BLaER1 (cell line): ENCODE data around the gene RNF157.

ENCODE experiments used
- H3K27ac ChIP-seq: shearing (Covaris generic); formaldehyde crosslinking; 2 replicates; pipeline ENCODE4 v1.8.1; 2022
- H3K27me3 ChIP-seq: shearing (Covaris generic); formaldehyde crosslinking; 2 replicates; pipeline ENCODE4 v1.8.1; 2022
- H3K36me3 ChIP-seq: shearing (Covaris generic); formaldehyde crosslinking; 2 replicates; pipeline ENCODE4 v1.8.1; 2022
- H3K4me1 ChIP-seq: shearing (Covaris generic); formaldehyde crosslinking; 2 replicates; pipeline ENCODE4 v1.8.1; 2022
- H3K4me2 ChIP-seq: shearing (Covaris generic); formaldehyde crosslinking; 2 replicates; pipeline ENCODE4 v1.8.1; 2022
- H3K4me3 ChIP-seq: shearing (Covaris generic); formaldehyde crosslinking; 2 replicates; pipeline ENCODE4 v1.8.1; 2022
- H3K9ac ChIP-seq: shearing (Covaris generic); formaldehyde crosslinking; 2 replicates; pipeline ENCODE4 v1.8.1; 2022
- H3K9me3 ChIP-seq: shearing (Covaris generic); formaldehyde crosslinking; 2 replicates; pipeline ENCODE4 v1.8.1; 2022
- H4K20me1 ChIP-seq: shearing (Covaris generic); formaldehyde crosslinking; 2 replicates; pipeline ENCODE4 v1.8.1; 2022
- Cebpa-rat ChIP-seq: shearing (Covaris generic); IDR thresholded peaks from 2 replicates; pipeline ENCODE4 v1.8.1; 2022

The RNF157 gene

DNA sequence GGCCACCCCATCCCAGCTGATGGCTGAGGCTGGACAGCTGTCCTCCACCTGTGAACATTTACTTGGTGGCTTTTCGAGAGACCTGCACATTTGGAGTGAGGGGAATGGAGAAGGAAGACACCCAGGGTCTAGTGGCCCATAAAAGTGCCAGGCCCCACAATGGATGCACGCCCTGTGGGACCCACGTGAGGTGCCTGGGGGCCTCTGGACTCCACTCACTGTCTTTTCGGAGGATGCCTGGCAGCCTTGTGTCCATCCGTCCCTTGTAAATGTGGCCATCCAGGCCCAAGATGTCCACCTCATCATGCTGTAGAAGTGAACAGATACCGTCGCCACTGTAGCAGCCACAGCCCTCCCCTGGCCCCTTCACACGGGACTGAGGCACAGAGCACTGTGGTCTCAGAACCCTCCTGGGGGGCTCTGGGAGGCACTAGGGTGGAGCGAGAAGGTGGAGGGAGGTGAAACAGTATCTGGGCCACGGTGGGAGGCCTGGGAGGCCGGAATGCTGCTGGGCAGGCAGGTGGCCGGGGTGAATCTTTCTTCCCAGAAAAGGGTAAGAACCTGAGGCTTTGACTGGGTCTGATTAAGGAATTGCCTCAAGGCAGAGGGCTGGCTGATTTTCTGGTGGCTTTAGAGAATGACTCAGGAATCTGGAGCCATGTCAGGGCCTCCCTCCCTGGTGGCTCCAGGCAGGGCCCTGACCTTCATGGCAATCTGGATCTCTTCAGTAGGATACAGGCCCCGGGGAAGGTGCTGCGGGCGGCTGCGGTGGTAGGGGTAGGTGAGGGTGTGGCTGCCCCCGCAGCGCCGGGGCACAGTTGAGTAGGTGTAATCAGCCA lies 36.4 kb upstream of the RNF157 start:
- TF ChIP-seq Cebpa-rat, result no peak
- no peak overlapping the region for H3K9ac ChIP-seq
- H3K27ac ChIP-seq, result peak overlapping the region; percentile 35; the same call in 1 of the 2 replicates

DNA sequence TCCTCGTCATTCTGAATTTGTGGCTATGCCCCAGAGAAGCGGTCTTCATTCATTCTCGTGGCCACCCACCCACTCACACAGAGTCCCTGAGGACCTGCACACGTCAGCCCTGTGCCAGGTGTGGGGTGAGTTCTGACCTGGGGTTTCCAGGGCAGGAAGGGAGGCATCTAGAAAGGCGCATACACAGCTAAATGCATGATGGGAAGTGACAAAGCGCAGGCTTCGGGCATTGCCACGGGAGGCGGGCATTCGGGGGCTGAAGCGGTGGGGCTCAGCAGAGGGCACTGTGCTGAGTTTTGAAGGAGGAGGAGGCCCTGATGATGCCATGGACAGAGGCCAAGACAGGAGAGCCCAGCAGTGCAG lies 35.8 kb upstream of the RNF157 start:
- TF ChIP-seq Cebpa-rat, result no peak
- H3K27me3 ChIP-seq, result no peaks in the 10 kb centered on the region
- no peak overlapping the region for H3K27ac ChIP-seq
- no peaks in the 10 kb centered on the region for H3K9me3 ChIP-seq
- H3K36me3 ChIP-seq, result peaks cover 4% of the 10 kb centered on the region; the same call in 1 of the 2 replicates
- H3K4me3 ChIP-seq, result no peak overlapping the region
- peak overlapping the region; percentile 6; the same call in 1 of the 2 replicates for H3K4me2 ChIP-seq
- peaks cover 56% of the 10 kb centered on the region for H3K4me1 ChIP-seq
- no peak overlapping the region for H3K9ac ChIP-seq
- H4K20me1 ChIP-seq, result peaks cover 20% of the 10 kb centered on the region

More for the DNA sequence above, 36.4 kb upstream of the RNF157 start:
- peaks cover 14% of the 10 kb centered on the region for H4K20me1 ChIP-seq
- H3K36me3 ChIP-seq, result no peaks in the 10 kb centered on the region; the same call in 1 of the 2 replicates
- H3K4me2 ChIP-seq, result 0 out of 2 replicates have a peak overlapping the region, but pooled peaks have one; percentile 6
- H3K4me1 ChIP-seq, result peaks cover 50% of the 10 kb centered on the region
- no peaks in the 10 kb centered on the region for H3K9me3 ChIP-seq
- no peaks in the 10 kb centered on the region for H3K27me3 ChIP-seq
- H3K4me3 ChIP-seq, result no peak overlapping the region

DNA sequence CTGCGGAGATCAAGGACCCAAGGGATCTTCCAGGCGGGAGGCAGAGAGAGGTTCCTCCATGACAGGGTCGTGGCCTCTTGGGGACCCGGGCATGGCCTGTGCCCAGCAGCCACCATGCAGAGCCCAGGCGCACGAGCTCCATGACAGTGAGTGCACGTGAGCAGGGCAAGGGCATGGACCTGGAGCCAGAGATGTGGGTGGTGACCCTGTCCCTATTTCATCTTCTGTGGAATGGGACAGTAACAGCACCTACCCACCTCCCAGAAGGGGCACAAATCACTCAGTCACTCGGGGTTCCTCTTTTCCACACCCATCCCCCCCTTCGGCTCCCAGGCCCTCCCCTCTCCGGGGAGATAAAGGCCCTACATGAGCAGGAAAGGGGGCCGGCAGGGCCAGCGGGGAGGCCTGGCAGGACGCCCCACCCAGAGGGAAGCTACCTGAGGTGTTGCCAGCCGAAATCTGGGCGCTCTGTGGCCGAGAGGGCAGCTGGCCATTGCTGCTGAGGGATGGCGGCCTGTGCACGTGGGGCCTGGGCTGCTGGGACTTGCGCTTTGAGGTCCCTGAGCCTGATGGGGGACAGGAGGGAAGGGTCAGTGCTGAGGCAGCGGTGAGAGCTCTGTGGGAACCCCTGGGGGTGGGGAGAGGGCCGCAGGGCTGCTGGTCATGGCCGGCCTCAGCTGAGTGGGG lies 35.2 kb upstream of the RNF157 start:
- Histone ChIP-seq H3K9ac (no peak overlapping the region), H3K4me2 (peak overlapping the region; percentile 6; the same call in 1 of the 2 replicates), H4K20me1 (peaks cover 26% of the 10 kb centered on the region), H3K9me3 (no peaks in the 10 kb centered on the region), H3K36me3 (peaks cover 10% of the 10 kb centered on the region; the same call in 1 of the 2 replicates), H3K4me1 (peaks cover 62% of the 10 kb centered on the region), H3K4me3 (no peak overlapping the region), H3K27me3 (no peaks in the 10 kb centered on the region), H3K27ac (no peak overlapping the region)
- no peak for TF ChIP-seq Cebpa-rat

DNA sequence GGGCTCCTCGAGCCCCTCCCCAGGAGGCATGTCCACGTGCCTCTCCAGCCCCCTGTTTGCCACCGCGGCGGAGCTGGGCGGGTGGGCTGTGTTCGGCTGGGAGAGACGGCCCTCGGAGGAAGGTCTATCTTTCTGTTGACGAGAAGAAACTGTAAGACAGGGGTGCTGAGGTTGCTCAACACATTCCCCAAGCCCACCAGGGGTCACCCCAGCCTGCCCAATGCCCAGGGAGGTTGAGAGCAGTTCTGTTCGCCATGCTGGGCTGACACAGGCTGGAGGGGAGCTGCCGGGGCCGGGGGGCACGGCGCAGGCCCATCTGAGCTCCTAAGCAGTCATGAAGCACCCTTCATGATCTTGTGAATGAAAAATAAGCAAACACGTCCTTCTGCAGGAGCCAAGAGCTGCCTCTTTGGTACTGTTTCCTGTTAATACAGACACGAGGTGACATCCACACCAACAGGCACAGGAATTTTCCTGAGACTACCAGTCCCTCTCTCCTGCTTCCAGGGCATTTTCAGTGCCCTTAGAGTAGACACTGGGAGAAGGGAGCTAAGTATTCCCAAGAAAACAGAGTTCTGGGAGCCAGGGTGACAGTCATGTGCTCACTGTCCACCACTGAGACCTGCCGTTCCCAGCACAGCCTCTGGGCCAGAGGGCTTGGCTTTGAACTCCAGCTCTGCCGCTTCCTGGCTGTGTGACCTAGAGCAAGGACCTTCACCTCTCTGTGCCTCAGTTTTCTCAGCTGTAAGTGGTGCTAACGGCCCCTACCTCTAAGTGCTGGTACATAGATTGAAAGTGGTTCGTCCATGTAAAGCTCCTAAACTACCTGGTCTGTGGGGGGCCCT lies 34.0 kb upstream of the RNF157 start:
- H3K36me3 ChIP-seq, result peaks cover 18% of the 10 kb centered on the region
- H3K27ac ChIP-seq, result peak overlapping the region; percentile 65
- H3K4me3 ChIP-seq, result no peak overlapping the region
- no peaks in the 10 kb centered on the region for H3K9me3 ChIP-seq
- H3K4me2 ChIP-seq, result no peak overlapping the region
- no peak for TF ChIP-seq Cebpa-rat
- H3K4me1 ChIP-seq, result peaks cover 73% of the 10 kb centered on the region
- peaks cover 34% of the 10 kb centered on the region for H4K20me1 ChIP-seq
- no peak overlapping the region for H3K9ac ChIP-seq
- no peaks in the 10 kb centered on the region for H3K27me3 ChIP-seq

GRCh38 chr17:76273445-76274111 lies 33.3 kb upstream of the RNF157 start:
- H3K27me3 ChIP-seq, result no peaks in the 10 kb centered on the region
- H3K36me3 ChIP-seq, result peaks cover 24% of the 10 kb centered on the region
- H3K4me2 ChIP-seq, result peak overlapping the region; percentile 98; the same call in 1 of the 2 replicates
- H3K4me3 ChIP-seq, result no peak overlapping the region
- H3K9ac ChIP-seq, result 0 out of 2 replicates have a peak overlapping the region, but pooled peaks have one; percentile 73
- peak overlapping the region; percentile 89 for H3K27ac ChIP-seq
- H3K9me3 ChIP-seq, result no peaks in the 10 kb centered on the region
- peaks cover 41% of the 10 kb centered on the region for H4K20me1 ChIP-seq
- H3K4me1 ChIP-seq, result peaks cover 81% of the 10 kb centered on the region
- no peak for TF ChIP-seq Cebpa-rat

DNA sequence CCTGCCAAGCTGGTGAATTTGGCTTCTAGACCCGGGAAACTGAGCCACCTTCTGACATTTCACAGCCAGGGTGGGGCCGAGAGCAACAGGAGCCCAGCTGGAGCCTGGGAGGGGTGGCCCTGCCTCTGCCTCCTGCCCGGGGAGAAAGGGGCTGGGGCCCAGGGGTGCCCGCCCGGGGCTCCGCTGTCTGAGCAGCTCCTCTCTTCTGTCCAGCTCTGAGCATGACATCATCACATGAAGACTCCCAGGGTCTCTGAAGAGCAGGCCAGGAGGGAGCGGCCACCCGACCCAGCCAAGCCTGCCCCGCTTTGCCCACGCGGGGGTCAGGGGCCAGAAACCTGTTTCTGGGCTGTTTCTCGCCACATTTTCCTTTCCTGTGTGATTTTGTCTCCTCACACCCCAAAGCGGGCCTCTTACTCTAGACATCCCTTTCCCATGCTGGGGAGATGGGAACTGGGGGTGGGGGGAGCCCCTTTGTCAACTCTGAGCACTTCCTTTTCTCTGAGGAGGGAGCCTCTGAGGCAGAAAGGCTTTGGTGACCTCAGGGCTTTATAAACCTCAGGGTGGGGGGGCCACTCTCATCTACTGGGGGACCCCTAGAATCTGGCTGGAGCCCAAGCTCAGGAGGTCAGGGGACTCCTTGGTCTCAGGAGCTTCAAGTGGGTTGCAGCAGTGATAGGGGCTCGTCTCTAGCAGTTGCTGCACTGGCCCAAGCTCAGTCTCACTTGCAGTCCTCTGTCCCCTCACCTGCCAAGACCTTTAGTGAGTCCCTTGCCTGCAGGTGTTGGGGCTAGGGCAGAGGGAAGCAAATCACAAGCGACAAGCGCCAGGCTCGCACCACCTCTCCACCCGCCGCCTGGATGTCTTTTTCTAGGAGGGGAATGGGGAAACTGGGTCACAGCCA lies 32.5 kb upstream of the RNF157 start:
- Histone ChIP-seq H3K4me2 (peak overlapping the region; percentile 98), H3K36me3 (peaks cover 24% of the 10 kb centered on the region), H3K4me1 (peaks cover 87% of the 10 kb centered on the region), H3K9ac (peak overlapping the region; percentile 73), H4K20me1 (peaks cover 44% of the 10 kb centered on the region), H3K4me3 (peak overlapping the region; percentile 62), H3K9me3 (no peaks in the 10 kb centered on the region), H3K27ac (peak overlapping the region; percentile 89), H3K27me3 (no peaks in the 10 kb centered on the region)
- TF ChIP-seq Cebpa-rat, result no peak

- Histone ChIP-seq H4K20me1 (peaks cover 44% of the 10 kb centered on the region), H3K4me3 (peak overlapping the region; percentile 62), H3K4me1 (peaks cover 95% of the 10 kb centered on the region), H3K27ac (peak overlapping the region; percentile 89), H3K9me3 (no peaks in the 10 kb centered on the region), H3K27me3 (no peaks in the 10 kb centered on the region), H3K4me2 (peak overlapping the region; percentile 98), H3K36me3 (peaks cover 24% of the 10 kb centered on the region), H3K9ac (peak overlapping the region; percentile 73)
- TF ChIP-seq Cebpa-rat, result no peak
Observed at GRCh38 chr17:76271669-76272540, 31.6 kb upstream of the RNF157 start.
